HepG2 (cell line): ENCODE measurements around the gene TOMM22. TPM values are rescaled to one million over a fixed set of nuclear protein-coding genes. Genes with fewer than 3 reads are reported as not detected.
A peak's percentile ranks its signal among the peaks of the same experiment; 100 is the strongest.

Source experiments
- ATAC-seq: fragments of 200-7000 bp; cut with Tn5 transposase; 3 replicates; pipeline ENCODE4 v1.9.1; 2020; ENCODE audit warnings: mild to moderate bottlenecking, moderate library complexity
- BruUV-seq: library from RNA; stranded (reverse); fragments of 400-500 nt; replicated peaks from 2 replicates; lab custom pipeline; 2021; lab: Mats Ljungman, UMichigan
- CTCF ChIA-PET: fragments of 300-600 bp; formaldehyde crosslinking; extraction: SDS; loops from one replicate; lab custom pipeline; 2021; ENCODE audit warnings: low total read pairs, inconsistent platforms, low intra/inter-chr PET ratio; lab: Yijun Ruan, JAX
- POLR2A ChIA-PET: fragments of 350-600 bp; sonication (Branson Sonifier 250); formaldehyde crosslinking; loops from one replicate; lab custom pipeline; 2020; ENCODE audit warnings: antibody characterized with exemption, inconsistent platforms; lab: Yijun Ruan, JAX
- DNase-seq: peaks from one replicate; pipeline ENCODE4 v3.0.0-alpha.2; 2015; ENCODE audit warnings: low spot score
- FAIRE-seq: peaks from 3 replicates; lab custom pipeline; 2011; peaks lifted over from hg19 to GRCh38; lab: Jason Lieb, UNC
- H2AFZ ChIP-seq: one replicate; pipeline ENCODE4 v1.6.1; 2011; ENCODE audit warnings: low read length, inconsistent platforms
- H3K27ac ChIP-seq: fragments of 300-600 bp; 3 replicates; pipeline ENCODE4 v1.8.0; 2011; ENCODE audit warnings: mixed run types, mild to moderate bottlenecking, mixed read lengths, low read length, inconsistent platforms; ENCODE audit not compliant: insufficient read depth; ENCODE audit errors: extremely low read length
- H3K27me3 ChIP-seq, 2 experiments: fragments of 200-600 bp in 1 of 2; 2 replicates in 1 of 2; 3 replicates in 1 of 2; pipeline versions ENCODE4 v1.6.0 to v1.8.0; 2011; ENCODE audit warnings: low read length in 2 of 2, mild to moderate bottlenecking in 2 of 2, moderate library complexity in 2 of 2, inconsistent platforms in 1 of 2; ENCODE audit not compliant: insufficient read depth in 2 of 2, control insufficient read depth in 1 of 2
- H3K36me3 ChIP-seq, 2 experiments: fragments of 200-600 bp in 1 of 2; replicated peaks in 1 of 2; 2 replicates in 1 of 2; 3 replicates in 1 of 2; pipeline versions ENCODE4 v1.5.1 to v1.8.0; 2011; ENCODE audit warnings: low read length in 2 of 2, inconsistent platforms in 1 of 2; ENCODE audit not compliant: insufficient read depth in 2 of 2, control insufficient read depth in 1 of 2
- H3K4me1 ChIP-seq: 2 replicates; pipeline ENCODE4 v1.5.1; 2012; ENCODE audit warnings: low read length, inconsistent platforms; ENCODE audit not compliant: insufficient read depth
- H3K4me2 ChIP-seq: 2 replicates; pipeline ENCODE4 v1.6.0; 2011; ENCODE audit warnings: low read depth, low read length, inconsistent platforms
- H3K4me3 ChIP-seq, 3 experiments: fragments of 200-600 bp in 1 of 3; sonication (generic), shearing (Covaris generic) in 1 of 3; replicated peaks in 1 of 3; 2 replicates each; pipeline ENCODE4 v1.5.1; 2011 to 2016; ENCODE audit warnings: low read length in 3 of 3, inconsistent platforms in 2 of 3, low read depth in 2 of 3, mild to moderate bottlenecking in 2 of 3, control low read depth in 1 of 3, mixed read lengths in 1 of 3; ENCODE audit not compliant: insufficient read depth in 1 of 3
- H3K79me2 ChIP-seq: one replicate; pipeline ENCODE4 v1.6.1; 2011; ENCODE audit warnings: low read length, inconsistent platforms; ENCODE audit not compliant: insufficient read depth
- H3K9ac ChIP-seq: 2 replicates; pipeline ENCODE4 v1.6.0; 2011; ENCODE audit warnings: mild to moderate bottlenecking, low read depth, low read length, inconsistent platforms; ENCODE audit not compliant: insufficient read depth
- H3K9me3 ChIP-seq: 2 replicates; pipeline ENCODE4 v1.5.1; 2012; ENCODE audit warnings: mild to moderate bottlenecking, low read length
- H4K20me1 ChIP-seq: 2 replicates; pipeline ENCODE4 v1.6.0; 2011; ENCODE audit warnings: inconsistent platforms, mild to moderate bottlenecking, low read length, moderate library complexity; ENCODE audit not compliant: insufficient read depth
- FOXP1 ChIP-seq, 2 experiments: fragments of 450-650 bp in 1 of 2; IDR thresholded peaks; 2 replicates each; pipeline ENCODE4 v1.6.1; 2017 to 2018; ENCODE audit warnings: antibody characterized with exemption in 1 of 2
- KAT8 ChIP-seq: IDR thresholded peaks from 2 replicates; pipeline ENCODE4 v1.6.1; 2016; ENCODE audit warnings: missing genetic modification reagents, missing compliant biosample characterization
- ZNF224 ChIP-seq: sonication (generic); formaldehyde crosslinking; IDR thresholded peaks from 2 replicates; pipeline ENCODE4 v1.5.0; 2020; ENCODE audit warnings: mild to moderate bottlenecking, missing genetic modification reagents
- WGBS: methylation state at CpG from one replicate; pipeline ENCODE4 v1.1.6; 2017; ENCODE audit warnings: low lambda C conversion rate; 5-methylcytosine and 5-hydroxymethylcytosine counted together
- in situ Hi-C: cut with HindIII; loops from 2 replicates; pipeline ENCODE4 v1.10.0; 2017; ENCODE audit warnings: low pct_unique_long_range_greater_than_20kb; ENCODE audit not compliant: extremely low pct_ligation_motif_present
- intact Hi-C: fragments of 100-400 bp; cut with micrococcal nuclease; formaldehyde crosslinking; loops from one replicate; pipeline ENCODE4 v1.10.0; 2022; ENCODE audit not compliant: unreplicated experiment
- polyA plus RNA-seq, 8 experiments: library from polyadenylated mRNA; depleted of rRNA in 3 of 8; stranded (reverse) in 7 of 8; unstranded in 1 of 8; fragments of >200 nt; fragmentation: Illumina TruSeq in 4 of 8; extraction: Trizol in 4 of 8; gene quantifications; 2 replicates each; pipeline versions ENCODE4 v1.2.1 to v1.2.3, GENCODE V29; 2011 to 2016; ENCODE audit warnings: low read depth in 4 of 8, missing spikeins in 1 of 8, mixed read lengths in 1 of 8; ENCODE audit not compliant: insufficient read depth in 1 of 8
- total RNA-seq, 5 experiments: library from RNA; depleted of rRNA; stranded (reverse); fragments of >200 nt; fragmentation: Illumina TruSeq; extraction: Trizol; gene quantifications; 2 replicates each; pipeline ENCODE4 v1.2.3, GENCODE V29; 2016; ENCODE audit warnings: low read depth in 1 of 5
- TF ChIP-seq, protein P1 (sequence below): sonication (generic); formaldehyde crosslinking; IDR thresholded peaks from 2 replicates; pipeline ENCODE4 v1.8.1; 2023; ENCODE audit warnings: mild to moderate bottlenecking, missing genetic modification reagents, borderline replicate concordance
- TF ChIP-seq, protein P2 (sequence below): sonication (generic); formaldehyde crosslinking; IDR thresholded peaks from 2 replicates; pipeline ENCODE4 v1.4.0; 2020; ENCODE audit warnings: missing genetic modification reagents

The TOMM22 gene
- total and polyA plus RNA-seq, 2 of the 13 experiments (the other 11 are each of a cell fraction or from before 2014, with no cell fraction given) = 46.9 to 118 TPM

DNA sequence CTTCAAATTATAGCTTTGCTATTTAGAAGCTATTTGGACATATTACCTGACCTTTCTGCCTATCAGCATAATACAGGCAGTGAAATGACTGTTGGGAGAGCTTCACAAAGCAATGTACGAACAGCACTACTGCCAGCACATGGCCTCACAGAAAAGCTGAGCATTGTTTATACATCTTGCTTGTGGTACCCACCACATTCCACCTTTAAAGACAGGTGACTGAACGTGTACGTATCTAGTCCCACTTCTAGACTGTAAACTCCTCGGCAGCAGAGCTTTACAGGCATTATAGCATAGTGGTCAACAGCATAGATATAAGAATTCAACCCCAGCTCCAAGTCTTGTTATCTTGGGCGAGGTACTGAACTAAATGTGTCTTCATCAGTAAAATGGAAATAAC is 17.4 kb downstream of the TOMM22 start:
- no peaks in the 10 kb centered on the region; a peak in 1 of 5 replicates for H3K27me3 ChIP-seq
- peaks cover 46% of the 10 kb centered on the region for H3K79me2 ChIP-seq
- H3K4me3 ChIP-seq = peak overlapping the region; percentile 77 to 98 (median 91)
- no peaks in the 10 kb centered on the region for H3K36me3 ChIP-seq
- in situ Hi-C loops = no loop called here
- 0 out of 2 replicates have a peak, but pooled peaks have one; percentile 23 for TF ChIP-seq KAT8 (CRISPR knock-in tag)
- TF ChIP-seq, protein P1, sequence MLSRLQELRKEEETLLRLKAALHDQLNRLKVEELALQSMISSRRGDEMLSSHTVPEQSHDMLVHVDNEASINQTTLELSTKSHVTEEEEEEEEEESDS (CRISPR knock-in tag) = no peak
- no TSS peak for BruUV-seq
- ChIA-PET CTCF (no interaction called here), POLR2A (interaction anchor here (1.5 to 9.9 kb wide), 2 partner anchors 8 to 16 kb away, joined by 5 to 102 read pairs; partner anchors contain the start of gene TOMM22)
- ATAC-seq (no peak), FAIRE-seq (no peak), DNase-seq (no peak)
- H3K4me2 ChIP-seq = peak overlapping the region; percentile 76
- H3K9me3 ChIP-seq = no peaks in the 10 kb centered on the region
- peaks cover 5% of the 10 kb centered on the region; the same call in 1 of the 2 replicates for H4K20me1 ChIP-seq
- no peak overlapping the region for H2AFZ ChIP-seq
- intact Hi-C loops = no loop called here
- 49% methylated on average over 5 of the region's 5 CpGs for WGBS
- H3K9ac ChIP-seq = peak overlapping the region; percentile 95
- peak overlapping the region; percentile 84 for H3K27ac ChIP-seq
- peaks cover 78% of the 10 kb centered on the region for H3K4me1 ChIP-seq

DNA sequence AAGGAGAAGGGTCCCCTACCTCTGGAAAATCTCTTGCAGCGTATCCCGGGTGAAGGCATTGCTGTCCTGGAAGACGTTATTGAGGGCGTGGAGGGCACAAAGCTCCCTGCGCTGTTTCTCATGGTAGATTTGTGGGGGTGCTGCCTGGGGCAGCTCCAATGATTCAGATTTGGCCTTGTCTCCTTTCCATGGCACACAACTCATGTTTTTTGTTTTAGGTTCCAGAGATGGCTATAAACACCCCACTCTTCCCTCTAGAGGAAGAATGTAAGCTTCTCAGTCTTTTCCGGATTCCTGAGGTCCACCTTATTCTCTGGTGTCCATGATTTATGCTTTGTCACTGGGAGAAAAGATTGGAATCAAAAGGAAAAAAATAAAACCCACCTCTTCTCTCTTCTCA is 18.0 kb downstream of the TOMM22 start:
- CTCF ChIA-PET = no interaction called here
- Histone ChIP-seq H3K79me2 (peaks cover 42% of the 10 kb centered on the region), H3K36me3 (no peaks in the 10 kb centered on the region), H3K4me2 (peak overlapping the region; percentile 76), H3K9ac (peak overlapping the region; percentile 95), H3K4me1 (peaks cover 72% of the 10 kb centered on the region), H3K27me3 (no peaks in the 10 kb centered on the region; a peak in 1 of 5 replicates), H3K4me3 (peak overlapping the region; percentile 77 to 98 (median 91)), H3K27ac (peak overlapping the region; percentile 84), H2AFZ (no peak overlapping the region), H3K9me3 (no peaks in the 10 kb centered on the region), H4K20me1 (peaks cover 5% of the 10 kb centered on the region; the same call in 1 of the 2 replicates)
- no peak for ATAC-seq
- POLR2A ChIA-PET = interaction anchor here (1.5 to 9.9 kb wide), 2 partner anchors 8 to 17 kb away, joined by 5 to 102 read pairs; partner anchors contain the start of gene TOMM22
- no peak for FAIRE-seq
- DNase-seq = peak; percentile 21
- WGBS = 13% methylated on average over 6 of the region's 6 CpGs
- TF ChIP-seq FOXP1 (IDR thresholded peaks at IDR 0.05) (no peak), FOXP1 (CRISPR knock-in tag; IDR thresholded peaks at IDR 0.05) (no peak), ZNF224 (CRISPR knock-in tag) (no peak)
- TF ChIP-seq, protein P2, sequence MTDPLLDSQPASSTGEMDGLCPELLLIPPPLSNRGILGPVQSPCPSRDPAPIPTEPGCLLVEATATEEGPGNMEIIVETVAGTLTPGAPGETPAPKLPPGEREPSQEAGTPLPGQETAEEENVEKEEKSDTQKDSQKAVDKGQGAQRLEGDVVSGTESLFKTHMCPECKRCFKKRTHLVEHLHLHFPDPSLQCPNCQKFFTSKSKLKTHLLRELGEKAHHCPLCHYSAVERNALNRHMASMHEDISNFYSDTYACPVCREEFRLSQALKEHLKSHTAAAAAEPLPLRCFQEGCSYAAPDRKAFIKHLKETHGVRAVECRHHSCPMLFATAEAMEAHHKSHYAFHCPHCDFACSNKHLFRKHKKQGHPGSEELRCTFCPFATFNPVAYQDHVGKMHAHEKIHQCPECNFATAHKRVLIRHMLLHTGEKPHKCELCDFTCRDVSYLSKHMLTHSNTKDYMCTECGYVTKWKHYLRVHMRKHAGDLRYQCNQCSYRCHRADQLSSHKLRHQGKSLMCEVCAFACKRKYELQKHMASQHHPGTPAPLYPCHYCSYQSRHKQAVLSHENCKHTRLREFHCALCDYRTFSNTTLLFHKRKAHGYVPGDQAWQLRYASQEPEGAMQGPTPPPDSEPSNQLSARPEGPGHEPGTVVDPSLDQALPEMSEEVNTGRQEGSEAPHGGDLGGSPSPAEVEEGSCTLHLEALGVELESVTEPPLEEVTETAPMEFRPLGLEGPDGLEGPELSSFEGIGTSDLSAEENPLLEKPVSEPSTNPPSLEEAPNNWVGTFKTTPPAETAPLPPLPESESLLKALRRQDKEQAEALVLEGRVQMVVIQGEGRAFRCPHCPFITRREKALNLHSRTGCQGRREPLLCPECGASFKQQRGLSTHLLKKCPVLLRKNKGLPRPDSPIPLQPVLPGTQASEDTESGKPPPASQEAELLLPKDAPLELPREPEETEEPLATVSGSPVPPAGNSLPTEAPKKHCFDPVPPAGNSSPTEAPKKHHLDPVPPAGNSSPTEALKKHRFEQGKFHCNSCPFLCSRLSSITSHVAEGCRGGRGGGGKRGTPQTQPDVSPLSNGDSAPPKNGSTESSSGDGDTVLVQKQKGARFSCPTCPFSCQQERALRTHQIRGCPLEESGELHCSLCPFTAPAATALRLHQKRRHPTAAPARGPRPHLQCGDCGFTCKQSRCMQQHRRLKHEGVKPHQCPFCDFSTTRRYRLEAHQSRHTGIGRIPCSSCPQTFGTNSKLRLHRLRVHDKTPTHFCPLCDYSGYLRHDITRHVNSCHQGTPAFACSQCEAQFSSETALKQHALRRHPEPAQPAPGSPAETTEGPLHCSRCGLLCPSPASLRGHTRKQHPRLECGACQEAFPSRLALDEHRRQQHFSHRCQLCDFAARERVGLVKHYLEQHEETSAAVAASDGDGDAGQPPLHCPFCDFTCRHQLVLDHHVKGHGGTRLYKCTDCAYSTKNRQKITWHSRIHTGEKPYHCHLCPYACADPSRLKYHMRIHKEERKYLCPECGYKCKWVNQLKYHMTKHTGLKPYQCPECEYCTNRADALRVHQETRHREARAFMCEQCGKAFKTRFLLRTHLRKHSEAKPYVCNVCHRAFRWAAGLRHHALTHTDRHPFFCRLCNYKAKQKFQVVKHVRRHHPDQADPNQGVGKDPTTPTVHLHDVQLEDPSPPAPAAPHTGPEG (CRISPR knock-in tag) = no peak
- in situ Hi-C loops (no loop called here), intact Hi-C loops (no loop called here)
- BruUV-seq = TSS peak; percentile 86
